ENCODE data around the gene PLCD4. TPM values are rescaled to one million over a fixed set of nuclear protein-coding genes. Genes with fewer than 3 reads are reported as not detected.

PLCD4 gene
- total RNA-seq (2022; extraction: Qiagen RNA extraction): 0.14 to 0.46 TPM (median 0.28 TPM) in 5 replicates

DNA sequence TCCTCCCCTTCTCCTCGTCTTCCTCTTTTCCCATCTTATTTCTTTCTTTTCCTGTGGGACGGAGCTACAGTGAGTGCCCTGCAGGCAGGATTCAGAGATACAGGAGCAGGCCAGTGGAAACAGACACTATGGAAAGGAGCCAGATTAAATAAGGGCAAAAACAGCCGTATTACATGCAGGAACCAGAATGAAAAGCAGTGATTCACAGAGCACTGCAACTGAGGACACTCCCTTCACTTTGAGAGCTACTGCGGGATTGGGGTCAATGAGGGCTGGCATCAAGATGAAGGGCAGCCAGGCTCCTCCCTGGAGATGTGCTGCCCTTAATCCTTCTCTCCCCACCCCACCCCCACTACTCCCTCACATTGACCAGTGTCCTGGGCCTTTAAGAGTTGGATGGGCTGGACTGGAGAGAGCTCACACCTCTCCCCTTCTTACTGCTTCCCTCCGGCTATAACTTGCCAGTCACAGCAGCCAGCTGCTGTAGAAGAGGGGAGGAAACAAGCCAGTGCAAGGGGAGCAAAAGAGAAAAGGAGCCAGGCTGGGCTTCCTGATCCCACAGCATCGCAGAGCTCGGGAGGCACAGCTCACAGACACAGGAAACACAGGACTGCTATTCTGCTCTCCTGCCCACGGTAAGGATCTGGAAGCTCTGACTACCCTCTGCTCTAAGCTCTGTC lies at the start of gene PLCD4:
TSS of gene PLCD4 (plus strand) at position 464 of the 680 bp plus-strand sequence. CDS start 7,841 bp downstream, outside the sequence.

GRCh38 chr2:218568190-218569037 lies 39.3 kb upstream of the PLCD4 start, which contains the start of the genes CNOT9 and USP37:
Gene CNOT9 (plus strand): TSS chr2:218568839. CDS start chr2:218568955, 116 bp downstream.
Gene USP37 (minus strand): TSS chr2:218568351. CDS start chr2:218558653, 9,698 bp downstream.

GRCh38 chr2:218659258-218659987 lies 51.7 kb downstream of the PLCD4 start, which contains the start of the genes BCS1L and ZNF142:
Gene BCS1L (plus strand): TSS chr2:218659683. CDS start chr2:218660988, 1,305 bp downstream.
Gene ZNF142 (minus strand): TSS chr2:218659623. CDS start chr2:218656429, 3,194 bp downstream.

DNA sequence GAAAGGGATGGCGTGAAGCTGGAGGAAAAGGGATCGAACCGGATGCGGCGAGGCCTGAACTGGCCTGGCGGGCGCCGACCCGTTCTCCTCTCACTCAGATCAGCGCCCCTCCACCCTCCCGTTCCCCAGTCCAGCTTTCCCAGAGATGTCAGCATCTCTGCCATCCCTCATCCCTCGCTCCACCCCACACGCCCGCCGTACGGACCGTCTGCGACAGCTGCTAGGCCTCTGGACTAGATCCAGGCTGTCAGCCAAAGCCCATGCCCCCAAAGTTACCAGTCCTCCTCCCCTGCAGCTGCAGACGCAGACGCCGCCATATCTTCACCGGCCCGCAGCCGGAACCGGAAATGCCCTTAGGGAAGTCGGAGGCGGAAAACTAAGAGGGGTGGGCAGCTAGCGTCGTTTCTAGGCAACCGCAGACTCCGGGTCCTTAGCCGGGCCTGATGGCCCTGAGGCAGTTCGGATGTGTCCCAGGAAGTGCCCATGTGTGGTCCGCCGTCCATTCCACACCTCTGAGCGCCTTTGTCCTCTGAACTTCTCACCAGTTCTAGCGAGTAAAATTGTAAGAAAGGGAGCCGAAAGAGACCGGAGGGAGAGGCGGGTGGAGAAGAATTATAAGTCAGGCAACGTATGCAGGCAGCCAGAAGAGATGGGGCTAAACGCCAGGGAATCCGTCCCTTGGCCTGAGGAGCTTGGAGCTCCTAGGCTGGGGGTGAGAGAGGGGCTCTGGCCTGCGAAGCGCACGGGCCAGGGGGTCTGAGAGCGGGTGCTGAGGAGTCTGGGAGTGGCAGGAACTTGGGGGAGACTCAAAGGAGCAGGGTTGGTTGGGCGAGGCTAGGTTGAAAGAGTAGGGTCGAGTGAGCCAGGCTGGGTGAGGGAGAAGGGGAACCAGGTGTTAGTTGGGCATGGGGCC lies 64.2 kb downstream of the PLCD4 start, which contains the start of the genes RNF25 and STK36:
TSS of gene RNF25 (minus strand) at position 349 of the 913 bp plus-strand sequence. CDS start at position 317, 32 bp downstream.
TSS of gene STK36 (plus strand) at position 433 of the 913 bp plus-strand sequence. CDS start 744 bp downstream, outside the sequence.

Other genes starting within 250 kb of the PLCD4 start
- gene SLC11A1, start 225.6 kb upstream of the PLCD4 start, total RNA-seq (2022; extraction: Qiagen RNA extraction): 0.11 to 0.20 TPM (median 0.16 TPM) in 5 replicates
- 54.3 to 79.0 TPM (median 77.9 TPM) in 5 replicates for gene CTDSP1, start 208.0 kb upstream of the PLCD4 start, total RNA-seq (2022; extraction: Qiagen RNA extraction)
- 0.16 to 0.40 TPM (median 0.27 TPM) in 5 replicates for gene VIL1, start 188.8 kb upstream of the PLCD4 start, total RNA-seq (2022; extraction: Qiagen RNA extraction)
- 3.7 to 6.8 TPM (median 5.6 TPM) in 5 replicates for gene USP37, start 39.5 kb upstream of the PLCD4 start, total RNA-seq (2022; extraction: Qiagen RNA extraction)
- gene CNOT9, start 39.1 kb upstream of the PLCD4 start, total RNA-seq (2022; extraction: Qiagen RNA extraction): 36.8 to 43.3 TPM (median 40.7 TPM) in 5 replicates
- 10.4 to 22.5 TPM (median 20.8 TPM) in 5 replicates for gene ZNF142, start 51.7 kb downstream of the PLCD4 start, total RNA-seq (2022; extraction: Qiagen RNA extraction)
- gene BCS1L, start 51.8 kb downstream of the PLCD4 start, total RNA-seq (2022; extraction: Qiagen RNA extraction): 39.1 to 49.2 TPM (median 44.4 TPM) in 5 replicates
- 52.0 to 64.2 TPM (median 55.0 TPM) in 5 replicates for gene RNF25, start 64.1 kb downstream of the PLCD4 start, total RNA-seq (2022; extraction: Qiagen RNA extraction)
- gene STK36, start 64.2 kb downstream of the PLCD4 start, total RNA-seq (2022; extraction: Qiagen RNA extraction): 6.7 to 12.3 TPM (median 11.4 TPM) in 5 replicates
- gene TTLL4, start 102.9 kb downstream of the PLCD4 start, total RNA-seq (2022; extraction: Qiagen RNA extraction): 20.6 to 29.0 TPM (median 28.3 TPM) in 5 replicates
- 0.15 to 0.18 TPM (median 0.18 TPM) in 5 replicates for gene CYP27A1, start 174.2 kb downstream of the PLCD4 start, total RNA-seq (2022; extraction: Qiagen RNA extraction)
- gene PRKAG3, start 223.9 kb downstream of the PLCD4 start, total RNA-seq (2022; extraction: Qiagen RNA extraction): 0.04 TPM in 1 of 5 replicates, not detected in the others

Measured in A549 treated with dexamethasone at 1 μM for 4 hours (cell line).